Measurements from ENCODE around the gene THAP5.

DNA sequence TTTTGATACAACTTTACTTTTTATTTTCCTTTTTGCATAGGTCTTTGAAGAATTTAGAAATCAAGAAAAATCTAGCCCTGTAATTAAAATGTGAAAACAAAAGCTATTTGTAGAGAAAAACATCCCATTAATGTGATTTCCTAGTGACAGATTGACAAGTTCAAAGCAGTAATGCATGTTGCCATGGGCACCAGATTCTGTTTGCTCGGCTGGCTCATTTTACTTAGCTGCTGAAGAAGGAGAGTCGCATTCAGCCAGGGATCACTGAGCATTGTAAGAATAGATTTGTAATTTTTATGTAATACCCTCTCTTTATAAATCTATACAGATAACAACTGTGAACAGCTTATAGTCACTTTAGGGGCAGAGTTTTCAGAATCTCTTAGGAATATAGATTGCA lies 28.6 kb upstream of the THAP5 start:
- TF ChIP-seq TAF1 (conservative IDR thresholded peaks at IDR 0.05) (no peak), FOXA1 (IDR thresholded peaks at IDR 0.05) (no peak), HNF4A (conservative IDR thresholded peaks at IDR 0.05) (no peak), YY1 (IDR thresholded peaks at IDR 0.05) (no peak), FOXA2 (IDR thresholded peaks at IDR 0.05) (no peak), RAD21 (IDR thresholded peaks at IDR 0.05) (no peak), GABPA (IDR thresholded peaks at IDR 0.05 in 1 of 2, conservative IDR thresholded peaks at IDR 0.05 in 1 of 2) (no peak)
- TF ChIP-seq, protein P1, sequence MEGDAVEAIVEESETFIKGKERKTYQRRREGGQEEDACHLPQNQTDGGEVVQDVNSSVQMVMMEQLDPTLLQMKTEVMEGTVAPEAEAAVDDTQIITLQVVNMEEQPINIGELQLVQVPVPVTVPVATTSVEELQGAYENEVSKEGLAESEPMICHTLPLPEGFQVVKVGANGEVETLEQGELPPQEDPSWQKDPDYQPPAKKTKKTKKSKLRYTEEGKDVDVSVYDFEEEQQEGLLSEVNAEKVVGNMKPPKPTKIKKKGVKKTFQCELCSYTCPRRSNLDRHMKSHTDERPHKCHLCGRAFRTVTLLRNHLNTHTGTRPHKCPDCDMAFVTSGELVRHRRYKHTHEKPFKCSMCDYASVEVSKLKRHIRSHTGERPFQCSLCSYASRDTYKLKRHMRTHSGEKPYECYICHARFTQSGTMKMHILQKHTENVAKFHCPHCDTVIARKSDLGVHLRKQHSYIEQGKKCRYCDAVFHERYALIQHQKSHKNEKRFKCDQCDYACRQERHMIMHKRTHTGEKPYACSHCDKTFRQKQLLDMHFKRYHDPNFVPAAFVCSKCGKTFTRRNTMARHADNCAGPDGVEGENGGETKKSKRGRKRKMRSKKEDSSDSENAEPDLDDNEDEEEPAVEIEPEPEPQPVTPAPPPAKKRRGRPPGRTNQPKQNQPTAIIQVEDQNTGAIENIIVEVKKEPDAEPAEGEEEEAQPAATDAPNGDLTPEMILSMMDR (IDR thresholded peaks at IDR 0.05; ENCODE audit: low read depth, low read length, missing input control), result no peak
- TF ChIP-seq, protein P2, sequence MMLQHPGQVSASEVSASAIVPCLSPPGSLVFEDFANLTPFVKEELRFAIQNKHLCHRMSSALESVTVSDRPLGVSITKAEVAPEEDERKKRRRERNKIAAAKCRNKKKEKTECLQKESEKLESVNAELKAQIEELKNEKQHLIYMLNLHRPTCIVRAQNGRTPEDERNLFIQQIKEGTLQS (IDR thresholded peaks at IDR 0.05), result no peak
- TF ChIP-seq, protein P3, sequence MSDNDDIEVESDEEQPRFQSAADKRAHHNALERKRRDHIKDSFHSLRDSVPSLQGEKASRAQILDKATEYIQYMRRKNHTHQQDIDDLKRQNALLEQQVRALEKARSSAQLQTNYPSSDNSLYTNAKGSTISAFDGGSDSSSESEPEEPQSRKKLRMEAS (IDR thresholded peaks at IDR 0.05), result no peak
- TF ChIP-seq, protein P4, sequence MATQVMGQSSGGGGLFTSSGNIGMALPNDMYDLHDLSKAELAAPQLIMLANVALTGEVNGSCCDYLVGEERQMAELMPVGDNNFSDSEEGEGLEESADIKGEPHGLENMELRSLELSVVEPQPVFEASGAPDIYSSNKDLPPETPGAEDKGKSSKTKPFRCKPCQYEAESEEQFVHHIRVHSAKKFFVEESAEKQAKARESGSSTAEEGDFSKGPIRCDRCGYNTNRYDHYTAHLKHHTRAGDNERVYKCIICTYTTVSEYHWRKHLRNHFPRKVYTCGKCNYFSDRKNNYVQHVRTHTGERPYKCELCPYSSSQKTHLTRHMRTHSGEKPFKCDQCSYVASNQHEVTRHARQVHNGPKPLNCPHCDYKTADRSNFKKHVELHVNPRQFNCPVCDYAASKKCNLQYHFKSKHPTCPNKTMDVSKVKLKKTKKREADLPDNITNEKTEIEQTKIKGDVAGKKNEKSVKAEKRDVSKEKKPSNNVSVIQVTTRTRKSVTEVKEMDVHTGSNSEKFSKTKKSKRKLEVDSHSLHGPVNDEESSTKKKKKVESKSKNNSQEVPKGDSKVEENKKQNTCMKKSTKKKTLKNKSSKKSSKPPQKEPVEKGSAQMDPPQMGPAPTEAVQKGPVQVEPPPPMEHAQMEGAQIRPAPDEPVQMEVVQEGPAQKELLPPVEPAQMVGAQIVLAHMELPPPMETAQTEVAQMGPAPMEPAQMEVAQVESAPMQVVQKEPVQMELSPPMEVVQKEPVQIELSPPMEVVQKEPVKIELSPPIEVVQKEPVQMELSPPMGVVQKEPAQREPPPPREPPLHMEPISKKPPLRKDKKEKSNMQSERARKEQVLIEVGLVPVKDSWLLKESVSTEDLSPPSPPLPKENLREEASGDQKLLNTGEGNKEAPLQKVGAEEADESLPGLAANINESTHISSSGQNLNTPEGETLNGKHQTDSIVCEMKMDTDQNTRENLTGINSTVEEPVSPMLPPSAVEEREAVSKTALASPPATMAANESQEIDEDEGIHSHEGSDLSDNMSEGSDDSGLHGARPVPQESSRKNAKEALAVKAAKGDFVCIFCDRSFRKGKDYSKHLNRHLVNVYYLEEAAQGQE (IDR thresholded peaks at IDR 0.05), result no peak
